Measurements from ENCODE around the gene CDK8.
"Not testable (repeated sequence)": the region's sequence is repeated elsewhere in the genome, so short reads cannot be mapped to it uniquely, and the experiment has no call there.

The CDK8 gene

GRCh38 chr13:26254583-26255111 lies 718 bp downstream of the CDK8 start:
- DNase-seq: peak; percentile 40

GRCh38 chr13:26255115-26255514 lies 1.2 kb downstream of the CDK8 start:
- no peak for DNase-seq

- DNase-seq: no peak
Observed at GRCh38 chr13:26255691-26256277, 1.9 kb downstream of the CDK8 start.

GRCh38 chr13:26257049-26257448 lies 3.1 kb downstream of the CDK8 start:
- DNase-seq: no peak

GRCh38 chr13:26259634-26260033 lies 5.7 kb downstream of the CDK8 start:
- DNase-seq: no peak

- no peak for DNase-seq
Observed at GRCh38 chr13:26262156-26262555, 8.2 kb downstream of the CDK8 start.

- DNase-seq: no peak
Observed at GRCh38 chr13:26266311-26266710, 12.4 kb downstream of the CDK8 start.

- no peak for DNase-seq
Observed at GRCh38 chr13:26270707-26271106, 16.8 kb downstream of the CDK8 start.

- DNase-seq: no peak
Observed at GRCh38 chr13:26272621-26273020, 18.7 kb downstream of the CDK8 start.

- no peak for DNase-seq
Observed at GRCh38 chr13:26280295-26280694, 26.4 kb downstream of the CDK8 start.

- no peak for DNase-seq
Observed at GRCh38 chr13:26280822-26281221, 26.9 kb downstream of the CDK8 start.

- DNase-seq: not testable (repeated sequence)
Observed at GRCh38 chr13:26285911-26286310, 32.0 kb downstream of the CDK8 start.

GRCh38 chr13:26288838-26289237 lies 34.9 kb downstream of the CDK8 start:
- not testable (repeated sequence) for DNase-seq

GRCh38 chr13:26295812-26296211 lies 41.9 kb downstream of the CDK8 start:
- no peak for DNase-seq

- no peak for DNase-seq
Observed at GRCh38 chr13:26299168-26299750, 45.3 kb downstream of the CDK8 start.

- no peak for DNase-seq
Observed at GRCh38 chr13:26300140-26300539, 46.2 kb downstream of the CDK8 start.

GRCh38 chr13:26305676-26306075 lies 51.7 kb downstream of the CDK8 start:
- DNase-seq: no peak

- no peak for DNase-seq
Observed at GRCh38 chr13:26307701-26308100, 53.8 kb downstream of the CDK8 start.

- no peak for DNase-seq
Observed at GRCh38 chr13:26308250-26308649, 54.3 kb downstream of the CDK8 start.

GRCh38 chr13:26308836-26309235 lies 54.9 kb downstream of the CDK8 start:
- DNase-seq: no peak

GRCh38 chr13:26310003-26310402 lies 56.1 kb downstream of the CDK8 start:
- no peak for DNase-seq

- DNase-seq: no peak
Observed at GRCh38 chr13:26310470-26310869, 56.5 kb downstream of the CDK8 start.

GRCh38 chr13:26312019-26312418 lies 58.1 kb downstream of the CDK8 start:
- DNase-seq: not testable (repeated sequence)

GRCh38 chr13:26316095-26316494 lies 62.2 kb downstream of the CDK8 start:
- not testable (repeated sequence) for DNase-seq

- DNase-seq: no peak
Observed at GRCh38 chr13:26320766-26321165, 66.8 kb downstream of the CDK8 start.
